Islet of Langerhans (tissue), 1 donor: Measurements from ENCODE around the gene PPFIA3.

ENCODE experiments used
- FAIRE-seq: peaks from one replicate; lab custom pipeline; 2011; peaks lifted over from hg19 to GRCh38; lab: Jason Lieb, UNC

The PPFIA3 gene

DNA sequence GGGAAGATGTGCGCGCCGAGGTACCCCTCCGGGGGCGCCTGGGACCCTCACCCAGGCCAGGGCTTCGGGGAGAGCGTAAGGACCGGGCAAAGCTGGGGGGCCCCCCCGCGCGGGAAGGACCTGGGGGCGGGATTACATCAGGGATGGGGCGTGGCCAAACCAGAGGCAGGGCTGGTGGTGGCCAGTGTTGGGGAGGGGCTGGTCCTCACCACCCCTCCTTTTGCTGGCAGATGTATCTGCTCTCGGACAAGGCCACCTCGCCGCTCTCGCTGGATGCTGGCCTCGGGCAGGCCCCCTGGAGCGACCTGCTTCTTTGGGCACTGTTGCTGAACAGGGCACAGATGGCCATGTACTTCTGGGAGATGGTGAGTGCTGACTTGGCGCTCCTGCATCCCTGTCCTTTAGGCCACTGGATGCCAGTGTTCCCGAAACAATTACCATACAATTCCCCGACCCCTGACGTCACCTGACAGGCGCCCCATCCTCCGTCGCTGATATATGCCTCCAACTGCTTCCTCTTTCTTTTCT is 63.6 kb downstream of the PPFIA3 start:
- no peak for FAIRE-seq

DNA sequence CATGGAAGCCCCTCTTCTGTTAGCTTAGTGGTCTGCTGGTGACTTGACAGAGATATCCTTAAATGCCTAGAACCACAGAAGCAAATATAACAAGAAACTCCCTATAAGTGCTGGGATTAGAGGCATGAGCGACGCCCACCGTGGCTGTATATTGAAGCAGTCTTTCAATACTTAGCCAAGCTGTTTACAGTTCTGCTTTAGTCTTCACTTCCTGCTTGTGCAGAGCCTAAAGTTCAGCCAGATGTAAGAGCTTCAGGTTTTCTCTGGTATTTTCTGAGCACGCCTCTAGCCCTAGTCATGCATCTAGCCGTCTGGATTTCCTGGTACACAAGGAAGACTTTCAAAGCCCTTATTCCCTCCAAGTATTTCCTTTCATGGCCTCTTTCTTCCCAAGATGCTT is 66.8 kb downstream of the PPFIA3 start:
- no peak for FAIRE-seq

- FAIRE-seq, result no peak
Observed at GRCh38 chr19:49188626-49189200, 69.4 kb downstream of the PPFIA3 start.

- FAIRE-seq, result no peak
Observed at GRCh38 chr19:49189259-49189658, 69.9 kb downstream of the PPFIA3 start.

DNA sequence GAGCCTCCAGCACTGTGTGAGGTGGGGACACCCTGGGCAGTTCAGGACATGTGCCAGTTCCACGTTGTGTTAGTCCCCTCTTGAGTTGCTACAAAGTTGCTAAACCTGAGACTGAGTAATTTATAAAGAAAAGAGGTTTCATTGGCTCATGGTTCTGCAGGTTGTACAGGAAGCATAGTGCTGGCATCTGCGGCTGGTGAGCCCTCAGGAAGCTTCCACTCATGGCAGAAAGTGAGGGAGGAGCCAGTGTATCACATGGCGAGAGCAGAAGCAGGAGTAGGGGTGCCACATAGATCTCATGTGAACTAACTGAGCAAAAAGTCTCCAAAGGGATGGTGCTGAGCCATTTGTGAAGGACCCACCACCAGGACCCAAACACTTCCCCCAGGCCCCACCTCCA is 71.4 kb downstream of the PPFIA3 start:
- FAIRE-seq, result no peak

- no peak for FAIRE-seq
Observed at GRCh38 chr19:49193822-49194394, 74.6 kb downstream of the PPFIA3 start.

DNA sequence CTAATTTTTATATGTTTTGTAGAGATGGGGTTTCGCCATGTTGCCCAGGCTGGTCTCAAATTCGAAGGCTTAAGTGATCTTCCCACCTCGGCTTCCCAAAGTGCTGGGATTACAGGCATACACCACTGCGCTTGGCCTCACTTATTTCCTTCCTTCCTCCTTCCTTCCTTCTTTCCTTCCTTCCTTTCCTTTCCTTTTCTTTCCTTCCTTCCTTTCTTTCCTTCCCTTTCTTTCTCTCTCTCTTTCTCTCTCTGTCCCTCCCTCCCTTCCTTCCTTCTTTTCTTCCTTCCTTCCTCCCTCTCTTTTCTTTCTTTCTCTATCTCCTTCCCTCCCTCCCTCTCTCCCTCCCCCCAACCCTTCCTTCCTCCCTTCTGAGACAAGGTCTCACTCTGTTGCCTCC is 75.1 kb downstream of the PPFIA3 start:
- FAIRE-seq, result no peak

- no peak for FAIRE-seq
Observed at GRCh38 chr19:49196527-49197240, 77.3 kb downstream of the PPFIA3 start.

DNA sequence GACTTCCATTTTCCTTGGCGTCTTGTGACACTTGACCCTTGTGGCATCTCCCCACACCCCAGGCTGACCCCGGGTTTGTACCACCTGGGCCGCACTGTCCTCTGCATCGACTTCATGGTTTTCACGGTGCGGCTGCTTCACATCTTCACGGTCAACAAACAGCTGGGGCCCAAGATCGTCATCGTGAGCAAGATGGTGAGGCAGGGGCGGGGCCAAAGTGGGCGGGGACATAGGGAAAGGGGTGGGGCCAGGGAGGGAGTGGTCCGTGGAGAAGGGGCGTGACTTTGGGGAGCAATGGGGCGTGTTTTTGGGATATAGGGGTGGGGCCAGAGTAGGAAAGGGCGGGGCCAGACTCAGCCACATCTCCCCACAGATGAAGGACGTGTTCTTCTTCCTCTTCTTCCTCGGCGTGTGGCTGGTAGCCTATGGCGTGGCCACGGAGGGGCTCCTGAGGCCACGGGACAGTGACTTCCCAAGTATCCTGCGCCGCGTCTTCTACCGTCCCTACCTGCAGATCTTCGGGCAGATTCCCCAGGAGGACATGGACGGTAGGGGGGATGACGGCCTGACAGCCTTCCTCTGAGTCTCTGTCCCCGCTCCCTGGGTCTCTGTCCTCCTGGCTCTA is 81.0 kb downstream of the PPFIA3 start:
- no peak for FAIRE-seq
